CD4-positive, alpha-beta T cell treated with Interleukin-15 for 4 hours (primary cell): Measurements from ENCODE around the gene KAT14.
"Not testable (repeated sequence)": the region's sequence is repeated elsewhere in the genome, so short reads cannot be mapped to it uniquely, and the experiment has no call there.

Source experiments
- DNase-seq: peaks from one replicate; pipeline ENCODE4 v3.0.0-alpha.2; 2020; ENCODE audit warnings: low spot score

Gene KAT14

GRCh38 chr20:18154342-18154741, 16.7 kb downstream of the KAT14 start:
- DNase-seq, result no peak

DNA sequence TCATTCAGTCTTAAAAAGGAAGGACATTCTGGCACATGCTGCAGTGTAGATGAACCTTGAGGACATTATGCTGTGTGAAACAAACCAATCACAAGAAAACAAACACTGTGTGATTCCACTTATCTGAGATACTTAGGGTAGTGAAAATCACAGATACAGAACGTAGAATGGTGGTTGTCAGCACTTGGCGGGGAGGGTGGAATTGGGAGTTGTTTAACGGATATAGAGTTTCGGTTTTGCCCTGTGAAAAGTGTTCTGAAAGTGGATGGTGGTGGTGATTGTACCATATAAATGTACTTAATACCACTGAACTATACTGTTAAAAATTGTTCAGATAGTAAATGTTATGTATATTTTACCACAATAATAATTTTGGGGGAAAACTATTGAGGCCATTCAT, 18.4 kb downstream of the KAT14 start:
- DNase-seq, result no peak

GRCh38 chr20:18164356-18164755, 26.7 kb downstream of the KAT14 start:
- DNase-seq, result no peak

- no peak for DNase-seq
Observed at GRCh38 chr20:18165553-18165952, 27.9 kb downstream of the KAT14 start.

- DNase-seq, result no peak
Observed at GRCh38 chr20:18166241-18166881, 28.7 kb downstream of the KAT14 start.

DNA sequence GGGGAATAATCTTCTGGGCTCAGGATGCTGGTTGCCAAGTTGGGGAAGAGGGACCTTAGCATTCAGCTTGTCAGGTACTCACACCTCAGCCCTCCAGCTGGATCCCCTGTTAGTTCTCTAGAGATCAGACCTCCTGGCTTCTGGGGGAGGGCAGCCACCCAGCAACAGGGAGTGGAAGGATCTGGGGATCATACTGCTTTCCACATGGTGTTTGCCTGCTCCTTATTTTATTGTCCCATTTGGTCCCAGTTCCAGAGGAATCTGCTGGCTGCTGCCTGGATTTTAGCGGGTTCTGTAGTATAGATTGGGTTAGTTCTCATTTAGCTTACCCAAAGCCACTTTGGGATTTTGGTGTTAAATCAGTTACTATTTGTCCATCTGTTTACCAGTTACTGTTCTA, 29.3 kb downstream of the KAT14 start:
- DNase-seq, result no peak

DNA sequence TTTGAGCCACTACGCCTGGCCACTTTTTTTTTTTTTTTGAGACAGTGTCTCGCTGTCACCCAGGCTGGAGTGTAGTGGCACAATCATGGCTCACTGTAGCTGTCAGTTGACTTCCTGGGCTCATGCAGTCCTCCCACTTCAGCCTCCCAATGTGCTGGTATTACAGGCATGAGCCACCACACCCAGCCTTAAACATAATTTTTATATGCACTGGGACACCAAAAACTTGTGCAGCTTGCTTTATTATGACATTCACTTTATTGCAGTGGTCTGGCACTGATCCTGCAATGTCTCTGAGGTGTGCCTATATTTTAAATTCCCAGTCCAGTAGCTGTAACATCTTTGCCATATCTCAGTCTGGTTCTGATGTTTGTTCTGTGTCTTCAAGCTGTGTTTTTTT, 34.7 kb downstream of the KAT14 start:
- DNase-seq, result no peak

- DNase-seq, result no peak
Observed at GRCh38 chr20:18174906-18175683, 37.4 kb downstream of the KAT14 start.

DNA sequence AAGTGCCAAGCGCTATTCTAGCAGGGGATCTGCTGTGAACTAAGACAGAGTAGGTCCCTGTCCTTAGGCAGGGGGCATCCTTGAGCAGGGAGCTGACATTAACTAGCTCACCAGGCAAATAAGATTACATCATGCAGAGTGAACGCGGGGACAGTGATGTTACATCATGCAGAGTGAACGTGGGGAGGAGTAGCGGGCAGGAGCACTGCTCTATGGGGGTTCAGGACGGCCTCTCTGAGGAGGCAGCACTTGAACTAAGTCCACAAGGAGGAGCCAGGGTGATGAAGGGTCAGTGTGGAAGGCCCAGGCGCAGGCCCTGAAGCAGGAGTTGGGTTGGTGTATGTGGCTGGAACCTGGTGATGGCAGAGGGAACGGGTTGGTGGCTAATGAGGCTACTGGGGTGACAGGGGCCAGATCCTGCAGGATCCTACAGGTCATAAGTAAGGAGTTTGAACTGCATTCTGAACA, 38.7 kb downstream of the KAT14 start:
- DNase-seq, result no peak

GRCh38 chr20:18180366-18180765, 42.7 kb downstream of the KAT14 start:
- DNase-seq, result not testable (repeated sequence)

- DNase-seq, result no peak
Observed at GRCh38 chr20:18180815-18181214, 43.2 kb downstream of the KAT14 start.

GRCh38 chr20:18187020-18187419, 49.4 kb downstream of the KAT14 start:
- DNase-seq, result no peak

GRCh38 chr20:18188434-18188833, 50.8 kb downstream of the KAT14 start:
- DNase-seq, result no peak

DNA sequence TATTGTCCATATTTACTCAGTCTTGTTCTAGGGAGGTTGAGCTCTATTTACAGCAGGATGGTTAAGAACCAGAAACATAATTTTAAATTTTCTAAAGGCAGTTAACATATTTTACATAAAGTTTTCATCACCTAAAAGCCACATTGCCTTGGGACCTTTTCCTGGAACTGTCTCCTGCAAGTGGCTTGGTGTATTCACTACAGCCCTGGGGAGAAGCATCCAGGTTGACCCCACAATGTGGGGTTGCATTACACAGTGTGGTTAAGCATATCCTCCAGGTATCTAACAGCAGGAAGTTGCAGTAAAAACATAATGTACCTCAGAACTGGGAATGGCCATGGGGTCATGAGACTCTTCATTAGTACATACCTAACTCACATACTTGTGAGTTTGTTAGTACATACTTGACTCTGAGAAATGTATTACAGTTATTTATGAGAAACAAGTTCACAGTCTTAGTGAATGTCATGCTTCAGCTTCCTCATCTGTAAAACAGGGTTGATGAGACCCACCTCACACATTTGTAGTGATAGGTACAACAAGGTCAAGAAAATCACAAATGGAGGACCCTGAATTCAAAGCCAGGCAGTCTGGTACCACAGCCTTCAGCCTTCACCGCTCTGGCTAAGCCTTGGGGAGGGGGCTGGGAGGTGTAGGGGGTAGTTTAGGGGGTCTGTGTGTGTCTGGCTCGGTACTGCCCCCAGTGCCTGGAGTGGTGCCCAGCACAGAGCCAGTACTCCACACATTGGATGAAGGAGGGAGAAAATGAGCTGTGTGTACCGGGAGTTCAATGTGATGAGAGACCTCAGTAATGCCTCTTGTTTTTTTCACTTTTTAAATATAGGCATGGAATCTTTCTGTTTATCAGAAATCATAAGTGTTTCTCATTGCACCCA, 52.9 kb downstream of the KAT14 start:
- no peak for DNase-seq

- no peak for DNase-seq
Observed at GRCh38 chr20:18191306-18191705, 53.6 kb downstream of the KAT14 start.

DNA sequence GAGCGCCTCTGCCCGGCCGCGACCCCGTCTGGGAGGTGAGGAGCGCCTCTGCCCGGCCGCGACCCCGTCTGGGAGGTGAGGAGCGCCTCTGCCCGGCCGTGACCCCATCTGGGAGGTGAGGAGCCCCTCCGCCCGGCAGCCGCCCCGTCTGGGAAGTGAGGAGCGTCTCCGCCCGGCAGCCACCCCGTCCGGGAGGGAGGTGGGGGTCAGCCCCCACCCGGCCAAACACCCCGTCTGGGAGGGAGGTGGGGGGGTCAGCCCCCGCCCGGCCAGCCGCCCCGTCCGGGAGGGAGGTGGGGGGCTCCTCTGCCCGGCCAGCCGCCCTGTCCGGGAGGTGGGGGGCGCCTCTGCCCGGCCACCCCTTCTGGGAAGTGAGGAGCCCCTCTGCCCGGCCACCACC, 56.8 kb downstream of the KAT14 start:
- DNase-seq, result not testable (repeated sequence)

DNA sequence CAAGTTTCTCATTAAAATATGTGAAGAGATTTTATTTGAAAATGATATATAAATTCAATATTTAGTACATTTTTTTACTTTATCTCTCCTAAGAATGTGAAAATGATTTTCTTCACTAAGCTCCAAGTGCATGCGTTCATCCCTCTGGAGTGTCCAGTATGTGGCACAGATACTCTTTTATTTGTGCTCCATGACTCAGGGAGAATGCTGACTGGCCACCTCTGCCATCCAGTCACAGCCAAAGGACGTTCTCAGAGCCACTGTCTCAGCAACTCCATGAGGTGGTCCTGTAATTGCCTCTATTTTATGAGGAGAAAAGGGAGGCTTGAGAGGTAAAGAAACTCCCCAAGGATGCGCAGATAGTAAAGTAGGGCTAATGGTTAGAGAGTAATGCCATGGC, 58.3 kb downstream of the KAT14 start:
- DNase-seq, result no peak

- no peak for DNase-seq
Observed at GRCh38 chr20:18197382-18198070, 59.9 kb downstream of the KAT14 start.

DNA sequence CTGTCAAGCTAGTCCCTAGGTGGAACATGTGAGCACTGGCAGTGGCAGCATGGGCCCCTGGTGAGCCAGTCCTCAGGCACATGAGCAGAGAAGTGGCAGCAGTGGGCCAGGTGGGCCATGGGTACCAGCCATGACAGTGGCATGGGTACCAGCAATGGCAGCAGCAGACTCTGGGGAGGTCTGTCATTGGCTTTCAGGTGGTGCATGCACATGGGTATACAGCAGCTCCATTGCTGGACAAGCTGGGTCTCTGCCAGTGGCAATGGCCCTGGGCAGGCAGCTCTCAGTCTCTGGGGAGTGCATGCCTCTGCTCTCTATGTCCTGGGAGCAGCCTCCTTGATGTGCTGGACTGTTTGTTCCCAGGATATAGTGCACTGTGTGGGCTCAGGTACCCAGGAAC, 65.3 kb downstream of the KAT14 start:
- no peak for DNase-seq

DNA sequence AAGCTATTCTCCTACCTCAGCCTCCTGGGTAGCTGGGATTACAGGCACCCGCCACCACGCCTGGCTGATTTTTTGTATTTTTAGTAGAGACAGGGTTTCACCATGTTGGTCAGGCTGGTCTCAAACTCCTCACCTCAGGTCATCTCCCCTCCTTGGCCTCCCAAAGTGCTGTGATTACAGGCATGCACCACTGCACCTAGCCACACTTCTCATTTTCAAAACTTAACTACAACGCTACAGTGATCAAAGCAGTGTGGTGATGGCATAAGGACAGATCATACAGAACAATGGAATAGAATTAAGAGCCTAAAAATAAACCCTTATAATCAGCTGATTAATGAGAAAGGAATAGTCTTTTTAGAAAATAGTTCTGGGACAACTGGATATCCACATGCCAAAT, 66.0 kb downstream of the KAT14 start:
- not testable (repeated sequence) for DNase-seq

- DNase-seq, result no peak
Observed at GRCh38 chr20:18213002-18213401, 75.3 kb downstream of the KAT14 start.

DNA sequence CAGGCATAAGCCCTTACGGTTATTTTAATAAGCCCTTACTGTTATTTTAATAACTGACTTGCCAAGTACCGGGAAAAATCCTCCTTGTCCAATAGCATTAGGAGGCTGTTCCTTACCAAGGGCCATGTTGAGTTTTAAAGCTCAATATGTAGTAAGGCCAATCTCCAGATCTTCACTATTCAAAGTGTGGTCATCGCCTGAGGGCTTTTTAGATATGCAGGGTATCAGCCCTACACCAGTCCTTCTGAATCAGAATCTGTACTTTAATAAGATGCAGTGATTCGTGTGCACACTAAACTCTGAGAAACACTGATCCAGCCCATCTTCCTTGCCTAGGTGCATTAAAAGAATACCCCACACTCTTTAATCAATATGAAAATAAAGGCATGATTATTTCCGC, 77.9 kb downstream of the KAT14 start:
- no peak for DNase-seq
